GM18873 (cell line): ENCODE data around the gene PRKRIP1.
"Not testable (repeated sequence)": the region's sequence is repeated elsewhere in the genome, so short reads cannot be mapped to it uniquely, and the experiment has no call there.

Experiments
- ATAC-seq: cut with Tn5 transposase; IDR thresholded peaks from one replicate; pipeline ENCODE4 v1.9.1; 2021; ENCODE audit warnings: mild to moderate bottlenecking, moderate library complexity, moderate number of reproducible peaks; ENCODE audit not compliant: unreplicated experiment, low FRiP score

PRKRIP1 gene, protein sequence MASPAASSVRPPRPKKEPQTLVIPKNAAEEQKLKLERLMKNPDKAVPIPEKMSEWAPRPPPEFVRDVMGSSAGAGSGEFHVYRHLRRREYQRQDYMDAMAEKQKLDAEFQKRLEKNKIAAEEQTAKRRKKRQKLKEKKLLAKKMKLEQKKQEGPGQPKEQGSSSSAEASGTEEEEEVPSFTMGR

DNA sequence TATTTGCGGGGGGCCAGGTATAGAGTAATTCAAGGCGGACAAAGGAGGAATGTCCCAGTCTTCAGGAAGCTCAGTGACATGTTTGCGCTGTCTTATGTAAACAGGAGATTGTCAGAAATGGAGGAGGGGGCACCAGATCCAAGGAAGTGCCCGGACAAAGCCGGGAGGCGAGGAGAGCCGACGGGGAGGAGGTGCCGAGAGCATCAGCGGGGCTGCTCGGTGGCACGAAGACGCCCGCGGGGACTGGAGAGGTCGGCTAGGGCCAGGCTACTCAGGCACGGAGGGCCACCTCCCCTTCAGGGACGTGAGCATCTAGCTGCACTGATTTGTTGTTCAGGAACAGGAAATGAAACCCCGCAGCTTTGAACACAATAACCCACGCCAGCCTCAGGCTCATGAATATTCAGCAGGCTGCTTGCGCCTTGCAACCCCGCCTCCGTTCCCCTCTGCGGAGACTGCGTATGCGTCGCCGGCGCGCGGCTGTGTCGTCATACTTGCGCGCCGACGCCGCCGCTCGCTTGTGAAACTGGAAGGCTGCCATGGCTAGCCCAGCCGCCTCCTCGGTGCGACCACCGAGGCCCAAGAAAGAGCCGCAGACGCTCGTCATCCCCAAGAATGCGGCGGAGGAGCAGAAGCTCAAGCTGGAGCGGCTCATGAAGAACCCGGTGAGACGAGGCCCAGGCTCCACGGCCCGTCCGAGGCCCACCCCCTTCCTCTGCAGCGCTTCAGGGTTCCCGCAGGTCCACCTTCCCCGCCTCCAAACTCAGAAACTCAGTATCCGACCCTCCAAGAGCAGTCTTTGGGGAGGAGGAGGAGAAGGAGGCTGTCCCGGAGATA, at the start of gene PRKRIP1:
PRKRIP1 (plus strand) TSS at position 491 of the 837 bp plus-strand sequence; CDS start at position 540, 49 bp downstream.
- ATAC-seq = peak; percentile 97

DNA sequence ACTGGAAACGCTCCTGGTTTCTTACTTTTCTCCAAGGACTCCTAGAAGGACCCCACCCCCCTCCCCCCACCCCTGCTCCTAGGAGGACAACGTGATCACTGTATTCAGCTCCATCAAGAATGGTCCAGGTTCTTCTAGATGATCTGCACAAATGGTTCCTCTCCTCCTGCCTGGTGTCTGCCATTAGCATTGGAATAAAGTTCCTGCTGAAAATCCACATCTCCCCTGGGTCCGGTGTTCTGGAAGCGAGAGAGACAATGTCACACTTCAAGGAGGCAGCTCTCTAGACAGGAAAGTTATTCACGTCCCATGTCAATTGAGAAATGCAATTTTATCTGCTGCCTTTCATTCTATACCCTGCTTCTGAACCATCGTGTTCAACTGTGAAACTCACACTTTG, 49.2 kb upstream of the PRKRIP1 start:
- ATAC-seq = not testable (repeated sequence)

DNA sequence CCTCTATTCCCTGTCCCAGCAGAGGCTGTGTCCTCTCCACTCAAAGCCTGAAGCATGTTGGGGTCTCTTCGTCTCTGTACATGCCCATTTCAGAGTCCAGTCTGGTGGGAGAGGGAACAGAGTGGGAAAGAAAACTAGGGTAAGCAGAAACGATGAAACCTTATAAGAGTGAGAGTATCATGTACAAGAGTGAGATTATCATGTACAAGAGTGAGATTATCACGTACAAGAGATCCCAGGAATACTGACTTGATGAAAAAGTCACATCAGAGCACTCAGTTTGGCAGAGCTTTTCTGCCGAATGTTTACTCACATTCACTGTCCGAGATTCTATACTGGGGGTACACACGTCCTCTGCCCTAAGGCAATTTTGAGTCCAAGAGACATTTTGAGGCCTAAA, 39.8 kb upstream of the PRKRIP1 start, which contains the start of gene SPDYE6:
SPDYE6 (minus strand) TSS at position 101 of the 400 bp plus-strand sequence. CDS start 421 bp downstream, outside the sequence.
- not testable (repeated sequence) for ATAC-seq

DNA sequence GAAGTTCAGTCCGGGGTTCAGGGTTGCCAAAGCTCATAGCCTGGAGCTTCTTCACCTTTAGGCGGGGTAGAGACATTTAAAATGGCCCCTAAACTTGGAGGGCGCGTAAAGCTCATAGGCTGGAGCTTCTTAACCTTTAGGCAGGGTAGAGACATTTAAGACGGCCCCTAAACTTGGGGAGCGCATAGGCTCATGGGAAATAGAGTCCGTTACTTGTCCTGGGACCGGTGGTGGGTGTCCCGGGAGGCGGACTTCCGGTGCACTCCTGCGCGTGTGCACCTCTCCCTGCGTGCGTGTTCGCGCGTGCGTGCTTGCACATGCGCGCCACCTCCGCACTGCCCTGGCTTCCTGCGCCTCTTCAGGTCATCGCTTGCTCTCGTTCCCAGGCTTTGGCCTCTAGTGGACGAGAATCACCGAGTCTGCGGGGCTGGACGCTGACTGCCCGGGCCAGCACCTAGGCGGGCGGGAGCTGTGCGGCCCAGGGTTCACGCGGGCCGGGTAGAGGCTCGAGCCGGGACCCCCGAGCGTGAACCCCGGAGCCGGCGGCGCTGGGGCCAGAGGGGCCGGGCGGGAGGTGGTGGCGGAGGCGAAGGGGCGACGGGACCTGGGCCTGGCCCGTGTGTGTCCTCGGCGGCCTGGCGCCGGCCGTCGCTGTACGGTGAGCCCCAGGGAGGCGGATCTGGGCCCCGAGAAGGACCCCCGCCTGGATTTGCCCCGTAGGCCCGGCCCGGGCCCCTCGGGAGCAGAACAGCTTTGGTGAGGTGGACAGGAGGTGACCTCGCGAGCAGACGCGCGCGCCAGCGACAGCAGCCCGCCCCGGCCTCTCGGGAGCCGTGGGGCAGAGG, 32.4 kb upstream of the PRKRIP1 start:
- ATAC-seq = peak; percentile 97

DNA sequence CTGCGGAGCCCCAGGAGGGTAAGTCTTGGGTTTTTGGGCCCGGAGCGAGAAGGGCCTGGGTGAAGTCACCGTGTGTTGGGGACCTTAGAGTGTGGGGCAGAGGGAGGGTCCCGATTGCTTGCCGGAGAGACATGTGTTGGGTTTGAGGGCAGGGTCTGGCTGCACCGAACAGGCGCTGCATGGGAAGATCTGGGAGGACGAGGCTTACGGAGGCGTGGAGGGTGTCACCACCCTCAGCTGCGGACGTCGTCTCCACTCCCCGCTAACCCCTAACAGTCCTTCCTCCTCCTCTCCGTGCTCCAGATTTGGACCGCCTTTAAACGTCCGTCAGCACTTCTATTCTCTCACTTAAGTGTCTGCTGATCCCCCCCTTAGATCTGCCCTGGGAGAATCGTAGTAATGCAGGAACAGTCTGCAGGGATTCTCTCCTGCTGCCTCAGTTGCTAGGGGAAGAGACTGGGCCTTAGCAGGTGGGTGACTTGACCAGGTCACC, 31.7 kb upstream of the PRKRIP1 start:
- ATAC-seq = not testable (repeated sequence)

DNA sequence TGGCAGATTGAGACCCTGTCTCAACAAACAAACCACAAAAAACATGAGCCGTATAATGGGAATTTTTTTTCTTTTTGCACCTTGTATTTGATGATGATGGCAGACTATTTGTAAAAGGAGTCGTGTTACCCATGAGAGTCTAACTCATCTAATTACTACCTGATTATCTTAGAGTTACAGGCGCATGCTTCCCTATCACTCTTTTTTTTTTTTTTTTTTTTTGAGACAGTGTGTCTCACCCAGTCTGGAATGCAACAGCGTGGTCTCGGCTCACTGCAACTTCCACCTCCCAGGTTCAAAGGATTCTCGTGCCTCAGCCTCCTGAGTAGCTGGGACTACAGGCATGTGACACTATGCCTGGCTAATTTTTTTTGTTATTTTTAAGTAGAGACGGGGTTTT, 30.8 kb upstream of the PRKRIP1 start:
- ATAC-seq = not testable (repeated sequence)

DNA sequence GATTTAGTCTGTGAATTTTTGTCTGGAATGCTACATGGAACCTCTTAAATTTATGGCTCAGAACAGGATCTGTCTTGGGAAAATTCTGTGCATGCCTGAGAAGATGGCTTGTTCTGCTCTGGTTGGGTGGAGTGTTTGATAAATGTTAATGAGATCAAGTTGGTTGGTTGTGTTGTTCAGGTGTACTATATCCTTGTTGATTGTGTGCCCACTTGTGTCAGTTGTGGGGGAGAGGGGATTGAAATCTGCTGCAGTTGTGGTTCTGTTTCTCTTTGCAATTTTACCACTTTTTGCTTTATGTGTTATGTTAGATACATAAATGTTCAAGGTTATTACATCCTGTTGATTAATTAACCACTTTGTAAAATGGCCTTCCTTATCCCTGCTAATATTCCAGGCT, 26.1 kb upstream of the PRKRIP1 start:
- ATAC-seq = not testable (repeated sequence)

DNA sequence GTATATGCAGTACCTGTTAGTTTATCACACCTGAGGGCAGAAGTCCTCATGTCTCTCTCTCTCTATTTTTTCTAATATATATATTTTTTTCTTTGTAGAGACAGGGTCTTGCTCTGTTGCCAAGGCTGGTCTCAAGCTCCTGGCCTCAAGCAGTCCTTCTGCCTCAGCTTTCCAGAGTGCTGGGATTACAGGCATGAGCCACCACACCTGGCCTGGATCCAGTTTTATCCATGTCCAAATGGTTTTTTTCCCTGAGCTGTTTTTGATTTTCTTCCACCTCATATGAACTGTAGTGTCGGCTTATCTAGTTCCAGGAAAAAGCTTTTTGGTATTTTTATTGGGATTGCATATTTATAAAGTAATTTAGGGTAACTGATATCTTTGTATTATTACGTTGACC, 23.4 kb upstream of the PRKRIP1 start:
- ATAC-seq = not testable (repeated sequence)

DNA sequence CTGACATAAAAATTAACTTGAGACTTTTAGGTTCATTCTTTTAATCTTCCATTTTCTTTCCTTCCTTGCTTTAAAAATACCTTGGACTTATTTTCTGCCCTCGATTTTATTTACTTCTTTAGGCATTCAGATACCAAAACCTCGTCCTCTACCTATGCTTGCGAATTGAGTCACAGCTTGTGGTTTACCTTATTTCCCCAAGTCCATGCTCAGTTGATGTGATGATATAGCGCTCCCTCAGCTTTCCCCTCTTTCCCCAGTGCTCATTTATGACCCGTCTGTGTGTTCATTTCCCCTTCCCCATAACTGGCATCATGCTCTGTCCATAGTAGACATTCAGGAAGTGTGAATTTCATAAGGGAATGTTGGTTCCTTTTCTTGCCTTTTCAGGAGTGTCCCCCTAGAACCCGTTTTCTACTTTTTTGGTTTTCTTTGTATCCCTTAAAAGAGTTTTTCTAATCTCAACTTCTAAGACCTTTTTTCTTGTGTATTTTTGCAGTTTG, 19.1 kb upstream of the PRKRIP1 start:
- ATAC-seq = no peak

DNA sequence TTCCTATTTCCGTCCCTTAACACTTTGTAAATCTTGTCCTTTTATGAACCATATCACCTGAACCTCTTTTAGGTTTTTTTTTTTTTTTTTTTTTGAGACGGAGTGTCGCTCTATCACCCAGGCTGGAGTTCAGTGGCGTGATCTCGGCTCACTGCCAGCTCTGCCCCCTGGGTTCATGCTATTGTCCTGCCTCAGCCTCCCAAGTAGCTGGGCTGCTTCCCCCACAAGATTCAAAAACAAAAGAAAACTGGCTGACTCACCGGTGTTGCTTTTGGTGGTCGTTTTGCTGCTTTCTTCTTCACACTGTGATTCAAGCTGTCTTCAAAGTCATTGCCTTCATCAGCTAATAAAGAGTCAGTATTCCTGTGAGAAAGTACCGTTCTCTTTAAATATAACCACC, 15.3 kb upstream of the PRKRIP1 start:
- ATAC-seq = not testable (repeated sequence)

DNA sequence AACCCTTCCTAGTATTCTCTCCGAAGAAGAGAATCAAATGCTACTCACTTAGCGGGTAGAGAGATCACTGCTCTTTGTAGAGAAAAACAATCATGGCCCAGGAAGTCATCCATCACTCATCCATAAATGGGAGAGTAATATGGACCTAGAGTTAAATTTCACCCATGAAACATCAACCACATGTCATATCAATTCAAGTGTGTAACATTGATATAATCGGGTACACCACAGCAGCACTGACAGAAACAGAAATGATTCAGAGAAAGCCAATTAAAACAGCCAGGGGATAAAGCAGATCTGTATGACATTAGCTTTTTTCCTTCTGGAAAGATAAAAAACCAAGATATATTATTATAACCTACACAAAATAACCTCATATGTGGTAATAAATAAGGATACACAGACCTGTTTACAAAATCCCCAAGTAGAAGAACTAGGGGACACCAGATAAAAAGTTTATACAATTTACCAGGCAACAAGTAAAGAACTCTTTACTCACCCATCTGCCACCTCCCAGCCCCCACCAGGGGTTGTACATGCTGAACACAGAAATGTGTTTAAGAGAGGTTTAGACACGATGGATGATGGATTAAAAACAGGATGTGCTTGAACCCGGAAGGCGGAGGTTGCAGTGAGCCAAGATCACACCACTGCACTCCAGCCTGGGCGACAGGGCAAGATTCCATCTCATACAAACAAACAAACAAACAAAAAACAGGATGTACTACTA, 14.3 kb upstream of the PRKRIP1 start:
- ATAC-seq = not testable (repeated sequence)

DNA sequence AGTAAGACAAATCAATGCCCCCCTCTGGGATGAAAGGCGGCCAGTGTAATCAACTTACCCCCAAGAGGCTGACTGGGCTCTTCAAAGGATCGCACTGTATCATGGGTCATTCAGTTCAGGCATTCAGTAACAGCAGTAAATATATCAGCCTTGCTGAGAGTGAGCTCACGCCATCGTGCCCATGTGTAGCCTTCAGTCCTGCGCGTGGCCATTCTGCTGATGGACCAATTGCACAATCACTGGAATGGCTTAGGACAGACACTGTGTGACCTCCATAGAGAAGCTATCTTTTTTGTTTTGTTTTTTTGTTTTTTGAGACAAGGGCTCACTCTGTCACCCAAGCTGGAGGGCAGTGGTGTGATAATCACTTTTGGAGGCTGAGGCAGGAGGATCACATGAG, 9.1 kb upstream of the PRKRIP1 start:
- ATAC-seq = no peak

DNA sequence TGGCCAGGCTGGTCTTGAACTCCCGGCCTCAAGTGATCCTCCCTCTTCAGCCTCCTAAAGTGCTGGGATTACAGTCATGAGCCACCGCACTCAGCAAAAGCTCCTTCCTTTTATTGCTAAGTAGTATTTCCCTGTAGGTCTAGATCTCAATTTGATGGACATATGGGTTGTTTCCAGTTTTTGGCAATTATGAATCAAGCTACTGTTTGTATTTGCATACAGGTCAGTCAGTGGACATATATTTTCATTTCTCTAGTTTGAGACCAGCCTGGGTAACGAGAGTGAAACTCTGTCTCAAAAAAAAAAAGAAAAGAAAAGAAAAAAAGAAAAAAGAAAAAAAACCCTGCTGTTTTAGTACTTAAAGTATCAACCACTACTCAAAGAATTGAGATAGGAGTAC, 6.4 kb upstream of the PRKRIP1 start:
- peak; percentile 65 for ATAC-seq

DNA sequence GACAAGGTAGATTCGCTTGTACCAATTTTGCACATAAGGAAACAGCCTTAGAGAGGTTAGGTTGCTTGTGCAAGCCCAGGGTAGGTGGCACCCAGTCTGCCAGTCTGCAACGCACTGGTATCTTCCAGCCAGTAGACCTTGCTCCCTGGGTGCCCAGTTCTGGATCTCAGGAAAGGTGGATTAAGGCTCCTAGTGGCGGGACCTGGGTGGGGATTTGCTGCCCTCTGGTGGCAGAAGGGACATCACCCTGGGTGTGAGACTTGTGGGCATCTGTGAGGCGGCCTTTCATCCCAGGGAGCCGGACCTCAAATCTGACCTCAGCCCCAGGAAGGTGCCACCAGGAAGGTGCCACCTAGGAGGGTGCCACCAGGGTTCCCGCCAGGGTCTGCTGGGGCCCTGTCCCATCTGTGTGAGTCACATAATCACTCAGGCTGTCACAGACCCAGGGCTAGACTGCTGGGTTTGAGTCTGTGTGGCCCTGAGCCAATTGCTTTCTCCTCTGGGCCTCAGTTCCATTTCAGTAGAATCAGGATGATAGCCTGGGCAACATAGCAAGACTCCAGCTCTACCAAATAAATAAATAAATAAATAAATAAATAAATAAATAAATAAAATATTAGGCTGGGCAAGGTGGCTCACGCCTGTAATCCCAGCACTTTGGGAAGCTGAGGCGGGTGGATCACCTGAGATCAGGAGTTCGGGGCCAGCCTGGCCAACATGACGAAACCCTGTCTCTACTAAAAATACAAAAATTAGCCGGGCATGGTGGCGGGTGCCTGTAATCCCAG, 5.3 kb upstream of the PRKRIP1 start:
- ATAC-seq = no peak

DNA sequence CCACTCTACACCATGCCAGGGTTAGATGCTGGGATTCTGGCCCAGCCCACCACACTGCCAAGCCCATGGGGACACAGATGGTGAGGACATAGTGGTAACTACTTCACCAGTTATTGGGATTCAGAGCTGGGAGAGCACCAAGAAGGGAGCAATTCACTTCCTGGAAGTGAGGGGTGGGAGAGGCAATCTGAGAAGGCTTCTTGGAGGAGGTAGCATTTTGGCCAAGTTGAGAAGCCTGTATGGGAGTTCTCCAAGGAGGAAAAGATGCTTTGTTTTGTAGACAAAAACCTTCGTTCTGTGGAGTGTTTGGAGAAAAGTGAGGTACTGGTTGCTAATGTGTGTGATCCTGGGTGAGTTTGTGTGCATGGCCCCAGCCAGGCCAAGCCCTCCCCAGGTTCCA, 3.8 kb upstream of the PRKRIP1 start:
- ATAC-seq = no peak

DNA sequence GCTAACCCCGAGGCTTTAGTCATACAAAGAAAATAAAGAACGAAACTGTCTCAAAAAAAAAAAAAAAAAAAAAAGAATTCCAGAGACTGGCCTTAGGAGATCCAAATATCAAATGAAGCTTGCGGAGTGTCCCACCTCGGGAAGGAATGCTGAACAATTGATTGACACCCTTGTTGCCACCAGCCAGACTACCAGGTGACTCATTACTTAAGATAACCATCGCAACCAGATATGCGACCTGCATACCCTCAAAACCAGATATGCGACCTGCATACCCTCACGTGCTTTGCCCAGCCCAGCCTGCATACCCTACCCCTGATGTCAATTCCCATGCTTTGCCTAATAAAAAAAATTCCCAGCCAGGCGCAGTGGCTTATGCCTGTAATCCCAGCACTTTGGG, 2.7 kb upstream of the PRKRIP1 start:
- ATAC-seq = no peak

DNA sequence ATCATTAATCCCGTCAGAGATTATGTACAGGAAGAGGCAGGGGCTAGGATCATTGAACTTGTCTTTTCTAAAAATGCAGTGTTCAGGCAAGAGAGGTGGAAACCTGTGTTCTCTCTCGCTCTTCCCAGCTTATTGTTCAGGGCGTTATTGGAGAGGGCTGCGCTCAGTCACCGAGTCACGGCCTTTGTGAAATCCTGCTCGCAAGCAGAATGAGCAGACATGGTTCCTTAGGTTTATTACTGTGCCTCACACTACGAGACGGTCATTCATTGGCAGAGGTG, 631 bp upstream of the PRKRIP1 start:
- ATAC-seq = no peak

DNA sequence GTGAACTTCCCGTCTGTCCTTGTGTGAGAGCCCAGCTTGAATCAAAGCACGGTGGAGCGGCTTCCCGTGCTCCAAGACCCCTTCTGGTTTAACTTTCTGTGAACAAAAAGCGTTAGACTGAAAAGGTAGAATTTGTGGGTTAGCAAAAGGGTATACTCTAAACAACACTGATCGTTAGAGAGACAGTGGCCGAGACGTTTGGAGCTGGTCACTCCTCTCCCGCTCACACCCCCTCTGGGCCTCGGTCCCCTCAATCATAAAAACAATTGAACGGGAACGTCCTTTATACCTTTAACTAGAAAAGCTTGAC, 502 bp downstream of the PRKRIP1 start:
- ATAC-seq = no peak

DNA sequence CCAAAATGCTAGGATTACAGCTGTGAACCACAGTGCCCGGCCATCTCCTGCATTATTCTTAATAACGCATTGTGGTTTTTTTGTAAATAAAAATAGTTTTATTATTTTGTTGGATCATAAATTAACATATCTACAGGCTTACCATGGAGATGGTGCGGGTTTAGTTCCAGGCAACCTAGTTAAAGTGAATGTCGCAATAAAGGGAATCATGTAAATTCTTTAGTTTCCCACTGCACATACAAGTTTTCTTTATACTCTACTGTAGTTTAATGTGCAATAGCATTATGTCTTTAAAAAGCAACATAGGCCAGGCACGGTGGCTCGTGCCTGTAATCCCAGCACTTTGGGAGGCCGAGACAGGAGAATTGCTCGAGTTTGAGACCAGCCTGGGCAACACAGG, 2.4 kb downstream of the PRKRIP1 start:
- no peak for ATAC-seq

DNA sequence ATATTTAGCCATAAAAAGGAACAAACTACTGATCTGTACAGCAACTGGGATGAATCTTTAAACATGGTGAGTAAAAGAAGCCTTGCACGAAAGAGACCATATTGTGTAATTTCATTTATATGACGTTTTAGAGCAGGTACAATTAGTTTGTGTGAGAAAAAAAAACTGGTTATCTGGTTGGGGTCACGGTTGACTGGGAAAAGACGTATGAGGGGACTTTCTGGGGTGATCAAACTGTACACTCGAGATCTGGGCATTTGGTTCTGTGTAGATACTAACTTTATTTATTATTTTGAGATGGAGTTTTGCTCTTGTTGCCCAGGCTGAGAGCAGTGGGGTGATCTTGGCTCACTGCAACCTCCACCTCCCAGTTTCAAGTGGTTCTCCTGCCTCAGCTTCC, 4.2 kb downstream of the PRKRIP1 start:
- no peak for ATAC-seq
